Transverse colon (tissue), 4 donors: ENCODE data around the gene STK39. TPM values are rescaled to one million over a fixed set of nuclear protein-coding genes. Genes with fewer than 3 reads are reported as not detected.

Source experiments
- DNase-seq: peaks from one replicate; pipeline ENCODE4 v3.0.0-alpha.2; 2019
- H3K27ac ChIP-seq, 4 donors: fragments of 200-600 bp; sonication (generic); 2 replicates each; pipeline ENCODE4 v1.5.1; 2016 to 2018; ENCODE audit warnings: inconsistent platforms in 4 of 4
- H3K27me3 ChIP-seq: fragments of 200-600 bp; sonication (generic); 2 replicates; pipeline ENCODE4 v1.5.1; 2017; ENCODE audit warnings: inconsistent platforms
- H3K36me3 ChIP-seq, 4 donors: fragments of 200-600 bp; sonication (generic); 2 replicates each; pipeline ENCODE4 v1.5.1; 2017 to 2019; ENCODE audit warnings: inconsistent platforms in 4 of 4
- H3K4me1 ChIP-seq, 4 donors: fragments of 200-600 bp; sonication (generic); 2 replicates each; pipeline ENCODE4 v1.5.1; 2017 to 2020; ENCODE audit warnings: inconsistent platforms in 4 of 4
- H3K4me3 ChIP-seq, 4 donors: fragments of 200-600 bp; sonication (generic); 1 replicate in 1 of 4; 2 replicates in 3 of 4; pipeline versions ENCODE4 v1.5.1 to v1.6.1; 2017 to 2019; ENCODE audit warnings: inconsistent platforms in 4 of 4
- H3K9me3 ChIP-seq, 2 donors: fragments of 200-600 bp; sonication (generic); 2 replicates each; pipeline ENCODE4 v1.5.1; 2017 to 2019; ENCODE audit warnings: inconsistent platforms in 2 of 2
- CTCF ChIP-seq, 5 experiments: fragments of 200-600 bp in 3 of 5; fragments of 450-650 bp in 2 of 5; sonication (generic) in 3 of 5; IDR thresholded peaks; 1 replicate in 2 of 5; 2 replicates in 3 of 5; pipeline ENCODE4 v1.5.1; 2016 to 2017; ENCODE audit warnings: antibody characterized with exemption in 5 of 5, inconsistent platforms in 3 of 5, mild to moderate bottlenecking in 2 of 5, moderate library complexity in 1 of 5
- EP300 ChIP-seq: sonication (generic); formaldehyde crosslinking; IDR thresholded peaks from one replicate; pipeline ENCODE4 v1.6.1; 2017; ENCODE audit warnings: antibody characterized with exemption, low read depth
- POLR2A ChIP-seq: fragments of 450-650 bp; IDR thresholded peaks from one replicate; pipeline ENCODE4 v1.6.1; 2016; ENCODE audit warnings: antibody characterized with exemption, mild to moderate bottlenecking, moderate library complexity
- POLR2AphosphoS5 ChIP-seq, 3 donors: sonication (generic); formaldehyde crosslinking; IDR thresholded peaks; one replicate each; pipeline ENCODE4 v1.6.1; 2016; ENCODE audit warnings: antibody characterized with exemption in 3 of 3
- WGBS, 2 donors: methylation state at CpG; one replicate each; pipeline ENCODE4 v1.1.5; 2018; ENCODE audit warnings: low coverage in 1 of 2; 5-methylcytosine and 5-hydroxymethylcytosine counted together
- in situ Hi-C, 4 donors: fragments of 200-750 bp; cut with MboI; loops; one replicate each; pipeline versions ENCODE4 v1.15.0 to v1.15.1; 2017; ENCODE audit warnings: low sequenced_read_pairs in 3 of 4, low pct_ligation_motif_present in 1 of 4, low pct_unique_long_range_greater_than_20kb in 1 of 4
- intact Hi-C: fragments of 100-400 bp; cut with DNase I; formaldehyde crosslinking; loops from one replicate; pipeline ENCODE4 v1.15.1; 2023; ENCODE audit warnings: low total_unique reads
- total RNA-seq, 4 donors: library from RNA; depleted of rRNA; stranded (reverse); fragments of >200 nt; gene quantifications; one replicate each; pipeline ENCODE4 v1.1.0, GENCODE V29; 2016

Gene STK39
- total RNA-seq, 4 donors from 2014 or later, result 30.6 to 46.1 (median 36.7) TPM

- no peak for DNase-seq
- Histone ChIP-seq H3K4me3 (no peak overlapping the region), H3K9me3 (no peaks in the 10 kb centered on the region), H3K36me3 (peaks cover 0 to 12% (median 3%) of the 10 kb centered on the region in 4 donors), H3K27me3 (no peaks in the 10 kb centered on the region), H3K4me1 (peaks cover 0 to 9% (median 0%) of the 10 kb centered on the region in 4 donors), H3K27ac (no peak overlapping the region)
- TF ChIP-seq EP300, result no peak
- no peak for TF ChIP-seq POLR2AphosphoS5 (IDR thresholded peaks at IDR 0.05)
- TF ChIP-seq CTCF (IDR thresholded peaks at IDR 0.05), result no peak
- no peak for TF ChIP-seq POLR2A
- intact Hi-C loops, result no loop called here
- in situ Hi-C loops, result no loop called here
- 88 to 91% methylated on average over 6 of the region's 6 CpGs for WGBS, 2 donors
These were observed 185.3 kb downstream of the STK39 start for GRCh38 chr2:168062054-168062453.

GRCh38 chr2:168060986-168061750 is 186.2 kb downstream of the STK39 start:
- in situ Hi-C loops, result no loop called here
- H3K9me3 ChIP-seq, result no peaks in the 10 kb centered on the region
- peaks cover 0 to 12% (median 3%) of the 10 kb centered on the region in 4 donors for H3K36me3 ChIP-seq
- H3K4me1 ChIP-seq, result peaks cover 0 to 9% (median 0%) of the 10 kb centered on the region in 4 donors
- H3K27ac ChIP-seq, result no peak overlapping the region
- H3K27me3 ChIP-seq, result no peaks in the 10 kb centered on the region
- no peak for DNase-seq
- no peak overlapping the region for H3K4me3 ChIP-seq
- intact Hi-C loops, result no loop called here
- TF ChIP-seq EP300 (no peak), POLR2AphosphoS5 (IDR thresholded peaks at IDR 0.05) (no peak), CTCF (IDR thresholded peaks at IDR 0.05) (no peak)
- WGBS, 2 donors, result 93 to 97% methylated on average over 3 of the region's 3 CpGs

- Histone ChIP-seq H3K9me3 (no peaks in the 10 kb centered on the region), H3K27me3 (no peaks in the 10 kb centered on the region), H3K27ac (no peak overlapping the region), H3K4me3 (no peak overlapping the region), H3K36me3 (peaks cover 0 to 12% (median 3%) of the 10 kb centered on the region in 4 donors), H3K4me1 (peaks cover 0 to 7% (median 0%) of the 10 kb centered on the region in 4 donors)
- intact Hi-C loops, result no loop called here
- no peak for DNase-seq
- WGBS, 2 donors, result 56 to 83% methylated on average over 2 of the region's 2 CpGs
- in situ Hi-C loops, result no loop called here
- no peak for TF ChIP-seq EP300
- no peak for TF ChIP-seq POLR2A
- TF ChIP-seq POLR2AphosphoS5 (IDR thresholded peaks at IDR 0.05), result no peak
- TF ChIP-seq CTCF (IDR thresholded peaks at IDR 0.05), result no peak
These were observed 187.6 kb downstream of the STK39 start for GRCh38 chr2:168059758-168060157.

- intact Hi-C loops (no loop called here), in situ Hi-C loops (no loop called here)
- Histone ChIP-seq H3K27me3 (no peaks in the 10 kb centered on the region), H3K27ac (no peak overlapping the region), H3K4me3 (no peak overlapping the region), H3K4me1 (no peaks in the 10 kb centered on the region), H3K9me3 (no peaks in the 10 kb centered on the region), H3K36me3 (peaks cover 0 to 12% (median 3%) of the 10 kb centered on the region in 4 donors)
- 96% methylated on average over 3 of the region's 3 CpGs for WGBS, 2 donors
- no peak for TF ChIP-seq CTCF (IDR thresholded peaks at IDR 0.05)
- TF ChIP-seq EP300, result no peak
- TF ChIP-seq POLR2AphosphoS5 (IDR thresholded peaks at IDR 0.05), result no peak
- TF ChIP-seq POLR2A, result no peak
- no peak for DNase-seq
These were observed 188.7 kb downstream of the STK39 start for GRCh38 chr2:168058675-168059074.
